NCI-H446 (cell line): ENCODE measurements around the gene FUNDC2.

Experiments
- DNase-seq, 2 experiments: peaks; one replicate each; lab custom pipeline; 2025; lab: John Stamatoyannopoulos, UW

FUNDC2 gene

GRCh38 chrX:155069414-155069813 is 42.8 kb downstream of the FUNDC2 start:
- DNase-seq: no peak

GRCh38 chrX:155070038-155070437 is 43.4 kb downstream of the FUNDC2 start:
- no peak for DNase-seq

GRCh38 chrX:155070663-155070974 is 44.0 kb downstream of the FUNDC2 start:
- no peak for DNase-seq

- DNase-seq: peak; percentile 52 to 95
Measured at GRCh38 chrX:155070975-155071693, 44.5 kb downstream of the FUNDC2 start, which contains the start of the genes BRCC3, CMC4 and MTCP1. TSS of gene BRCC3 (plus strand) at chrX:155071508. CDS start at chrX:155071528, 20 bp downstream. TSS of gene CMC4 (minus strand) at chrX:155071136. CDS start at chrX:155064023, 7,113 bp downstream. TSS of gene MTCP1 (minus strand) at chrX:155071136. CDS start at chrX:155066010, 5,126 bp downstream.

- DNase-seq: no peak
Measured at GRCh38 chrX:155071694-155072280, 45.1 kb downstream of the FUNDC2 start.

- DNase-seq: peak in 1 of 2 experiments; percentile 17
Measured at GRCh38 chrX:155086202-155086840, 59.7 kb downstream of the FUNDC2 start.

GRCh38 chrX:155086961-155087735 is 60.5 kb downstream of the FUNDC2 start:
- DNase-seq: no peak

- peak; percentile 42 for DNase-seq
Measured at GRCh38 chrX:155094468-155095061, 67.9 kb downstream of the FUNDC2 start.

- no peak for DNase-seq
Measured at GRCh38 chrX:155105919-155106318, 79.3 kb downstream of the FUNDC2 start.

- no peak for DNase-seq
Measured at GRCh38 chrX:155108427-155108826, 81.8 kb downstream of the FUNDC2 start.
